Measurements from ENCODE around the gene FARP2. TPM values are rescaled to one million over a fixed set of nuclear protein-coding genes. Genes with fewer than 3 reads are reported as not detected.
A peak's percentile ranks its signal among the peaks of the same experiment; 100 is the strongest.
"Not testable (repeated sequence)": the region's sequence is repeated elsewhere in the genome, so short reads cannot be mapped to it uniquely, and the experiment has no call there.

The FARP2 gene
- total RNA-seq, 1 donor from 2014 or later = 18.6 TPM

DNA sequence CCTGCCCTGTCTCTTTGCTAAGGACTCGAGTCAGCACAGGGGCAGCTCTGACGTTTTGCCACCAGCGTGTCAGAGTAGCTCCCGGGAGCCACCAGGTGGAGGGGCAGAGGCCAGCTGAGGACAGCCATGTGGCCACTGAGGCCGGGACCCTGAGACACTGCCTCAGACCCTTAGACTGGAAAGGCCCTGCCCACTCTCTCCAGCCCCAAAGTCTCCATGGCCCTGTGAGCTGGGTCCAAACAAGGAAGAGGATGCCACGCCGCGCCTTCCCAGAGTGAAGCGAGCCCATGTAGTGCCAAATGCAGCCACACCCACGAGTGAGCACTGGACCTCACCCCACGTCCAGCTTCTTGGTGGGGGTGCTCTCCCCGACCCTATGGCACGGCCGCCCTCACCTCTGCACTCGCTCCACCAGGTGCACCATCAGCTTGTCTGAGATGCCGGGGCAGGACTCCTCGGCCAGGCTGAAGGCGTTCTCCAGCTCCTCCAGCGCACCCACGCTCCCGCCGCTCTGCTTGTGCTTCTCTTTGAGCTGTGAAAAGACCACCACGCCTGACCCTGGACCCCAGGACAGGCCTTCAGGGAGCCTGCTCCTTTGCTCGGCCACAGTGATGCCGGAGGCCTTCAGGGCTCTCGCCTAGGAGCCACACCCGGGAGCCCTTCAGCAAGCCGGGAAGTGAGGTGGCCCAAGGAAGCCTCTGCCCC lies 140.1 kb downstream of the FARP2 start:
- intact Hi-C loops (cut with micrococcal nuclease) = no loop called here
- DNase-seq = no peak
- ATAC-seq = no peak

- DNase-seq (no peak), ATAC-seq (no peak)
These were observed 141.1 kb downstream of the FARP2 start for GRCh38 chr2:241496904-241497877.

DNA sequence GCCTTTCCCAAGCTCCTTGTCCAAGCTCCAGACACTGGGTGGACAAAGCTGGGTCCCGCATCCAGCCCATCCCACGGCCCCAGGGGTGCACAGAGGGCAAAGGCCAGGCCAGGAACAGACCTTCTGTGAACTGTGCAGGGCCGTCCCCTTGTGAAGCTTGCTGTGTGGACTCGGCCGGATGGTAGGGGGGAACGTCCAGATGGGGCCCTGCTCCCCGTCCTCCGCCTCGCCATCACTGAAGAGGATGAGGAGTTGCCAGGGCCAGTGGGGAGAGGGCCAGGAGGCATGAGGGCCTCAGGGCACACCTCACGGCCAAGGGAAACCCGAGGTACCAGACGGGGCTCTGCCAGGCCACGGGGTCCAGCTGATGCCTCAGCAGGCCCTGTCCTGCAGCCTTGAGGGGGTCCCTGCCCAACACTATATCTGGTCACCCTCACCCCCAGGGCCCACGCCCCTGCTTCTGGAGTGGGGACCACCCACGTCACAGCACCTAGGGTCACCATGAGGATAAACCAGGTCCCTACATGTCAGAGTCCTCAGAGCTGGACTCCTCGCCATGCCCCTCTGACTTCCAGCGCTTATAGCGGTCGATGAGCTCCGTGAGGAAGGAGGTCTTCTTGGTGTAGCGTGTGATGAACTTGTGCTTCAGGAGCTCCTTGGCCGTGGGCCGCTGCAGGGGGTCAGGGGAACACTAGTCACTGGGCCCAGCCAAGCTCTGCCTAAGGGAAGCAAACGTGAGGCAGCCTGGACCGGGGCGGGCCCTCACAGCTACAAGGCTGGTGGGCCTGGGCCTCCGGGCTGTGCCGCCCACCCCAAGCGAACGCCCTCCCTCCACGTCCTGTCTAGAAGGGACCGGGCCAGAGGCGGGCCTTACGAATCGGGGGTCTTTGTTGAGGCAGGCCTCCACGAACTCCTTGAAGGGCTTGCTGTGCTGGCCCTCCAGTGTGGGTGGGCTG lies 142.3 kb downstream of the FARP2 start:
- intact Hi-C loops (cut with micrococcal nuclease) = no loop called here
- ATAC-seq = no peak
- DNase-seq = no peak

More at GRCh38 chr2:241496904-241497877, 141.1 kb downstream of the FARP2 start:
- intact Hi-C loops (cut with micrococcal nuclease) = no loop called here

DNA sequence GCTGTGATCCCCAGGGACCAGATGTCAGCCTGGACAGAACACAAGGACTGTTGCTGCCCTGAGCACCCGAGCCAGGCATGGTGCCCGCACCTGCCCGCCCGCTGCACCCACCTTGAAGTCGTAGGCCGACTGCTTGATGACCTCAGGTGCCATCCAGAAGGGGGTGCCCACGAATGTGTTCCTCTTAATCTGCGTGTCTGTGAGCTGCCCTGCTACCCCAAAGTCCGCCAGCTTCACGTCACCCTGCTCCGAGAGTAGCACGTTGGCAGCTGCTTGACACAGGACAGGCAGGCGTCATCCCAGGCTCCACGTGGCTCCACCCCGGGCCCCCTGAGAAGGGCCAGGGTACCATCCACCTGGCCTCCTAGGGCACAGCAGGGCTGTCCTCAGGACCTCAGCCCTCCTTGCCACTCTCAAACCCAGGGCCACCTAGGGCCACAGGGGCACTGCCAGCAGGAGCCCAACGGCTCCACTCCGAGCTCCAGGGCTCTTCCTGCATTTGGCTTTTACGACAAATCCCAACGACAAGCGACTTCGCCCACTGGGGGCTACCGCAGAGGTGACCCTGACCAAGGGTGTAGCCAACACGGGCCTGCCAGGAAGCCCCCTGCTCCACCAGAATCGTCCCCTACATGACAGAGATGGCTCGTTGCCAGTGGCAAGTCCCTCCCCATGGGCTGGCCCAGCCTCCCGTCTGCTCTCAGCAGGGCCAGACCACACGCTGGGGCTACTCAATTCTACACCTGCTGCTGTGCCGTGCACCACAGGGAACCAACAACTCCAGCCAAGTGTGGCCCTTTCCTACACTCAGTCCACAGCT lies 143.3 kb downstream of the FARP2 start:
- ATAC-seq (no peak), DNase-seq (no peak)
- intact Hi-C loops (cut with micrococcal nuclease) = no loop called here

DNA sequence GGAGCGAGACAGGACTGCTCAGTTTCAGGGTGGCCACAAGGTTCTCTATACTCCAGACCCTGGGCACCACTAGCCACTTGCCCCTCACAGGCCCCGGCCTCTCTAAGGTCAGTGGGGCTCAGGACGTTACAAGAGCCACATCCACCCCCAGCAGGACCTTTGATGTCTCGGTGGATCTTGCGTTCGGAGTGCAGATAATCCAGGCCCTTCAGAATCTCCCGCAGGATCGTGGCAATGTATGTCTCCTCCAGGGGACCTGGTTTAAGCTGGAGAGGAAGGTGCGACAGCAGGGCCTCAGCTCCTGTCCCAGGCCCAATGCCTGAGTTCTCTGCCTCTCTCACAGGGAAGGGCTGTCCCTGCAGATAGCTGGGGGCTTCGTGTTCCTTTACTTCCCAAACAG lies 143.9 kb downstream of the FARP2 start:
- no peak for ATAC-seq
- intact Hi-C loops (cut with micrococcal nuclease) = no loop called here
- DNase-seq = no peak

GRCh38 chr2:241500431-241500975 lies 144.4 kb downstream of the FARP2 start:
- intact Hi-C loops (cut with micrococcal nuclease) = no loop called here
- DNase-seq (no peak), ATAC-seq (no peak)

GRCh38 chr2:241501099-241501541 lies 145.0 kb downstream of the FARP2 start:
- intact Hi-C loops (cut with micrococcal nuclease) = no loop called here
- no peak for ATAC-seq
- no peak for DNase-seq

GRCh38 chr2:241501551-241501950 lies 145.5 kb downstream of the FARP2 start:
- ATAC-seq (no peak), DNase-seq (no peak)
- intact Hi-C loops (cut with micrococcal nuclease) = no loop called here

DNA sequence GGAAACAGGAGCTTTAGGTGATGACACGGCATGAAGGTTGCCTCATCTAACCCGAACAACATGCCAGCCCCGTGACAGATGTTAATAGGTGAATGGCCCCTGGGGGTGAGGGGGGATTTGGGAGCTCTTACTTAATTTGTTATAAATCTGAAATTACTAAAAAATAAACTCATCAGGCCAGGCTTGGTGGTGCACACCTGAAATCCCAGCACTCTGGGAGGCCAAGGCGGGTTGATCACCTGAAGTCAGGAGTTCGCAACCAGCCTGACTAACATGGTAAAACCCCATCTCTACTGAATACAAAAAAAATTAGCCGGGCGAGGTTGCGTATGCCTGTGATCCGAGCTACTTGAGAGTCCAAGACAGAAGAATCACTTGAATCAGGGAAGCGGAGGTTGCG lies 146.2 kb downstream of the FARP2 start:
- DNase-seq = no peak
- ATAC-seq = no peak
- intact Hi-C loops (cut with micrococcal nuclease) = no loop called here

GRCh38 chr2:241503776-241504392 lies 147.8 kb downstream of the FARP2 start:
- intact Hi-C loops (cut with micrococcal nuclease) = no loop called here
- no peak for ATAC-seq
- DNase-seq = no peak

DNA sequence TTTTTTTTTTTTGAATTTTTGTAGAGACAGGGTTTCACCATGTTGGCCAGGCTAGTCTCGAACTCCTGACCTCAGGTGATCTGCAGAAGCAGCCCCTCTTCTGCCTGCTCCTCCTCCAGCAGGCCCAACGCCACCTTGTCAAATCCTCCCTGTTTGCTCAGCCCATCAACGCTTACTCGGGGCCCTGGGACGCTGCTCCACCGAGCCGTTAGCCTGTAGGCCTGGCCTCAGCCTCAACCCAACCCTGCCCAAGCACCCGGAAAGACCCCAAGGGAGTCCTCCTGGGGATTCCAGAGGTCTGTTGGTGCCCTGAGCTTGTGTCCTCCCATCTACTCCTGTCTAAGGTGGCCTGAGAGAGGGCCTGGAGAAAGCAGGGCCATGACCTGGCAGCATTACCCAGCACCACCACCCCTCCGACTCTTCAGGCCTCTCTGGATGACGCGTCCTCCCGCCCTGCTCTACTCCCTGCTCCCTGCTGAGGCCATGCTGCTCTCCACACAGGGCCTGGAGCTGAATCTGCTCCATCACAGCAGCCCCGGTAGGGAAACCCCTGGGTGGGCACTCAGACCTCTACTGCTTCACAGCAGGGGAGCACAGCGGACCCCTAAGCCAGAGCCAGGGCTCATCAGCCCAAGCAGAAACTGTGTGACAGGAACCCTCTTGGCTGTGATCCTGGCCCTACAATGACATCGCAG lies 149.1 kb downstream of the FARP2 start:
- DNase-seq = no peak
- ATAC-seq = no peak
- intact Hi-C loops (cut with micrococcal nuclease) = no loop called here

DNA sequence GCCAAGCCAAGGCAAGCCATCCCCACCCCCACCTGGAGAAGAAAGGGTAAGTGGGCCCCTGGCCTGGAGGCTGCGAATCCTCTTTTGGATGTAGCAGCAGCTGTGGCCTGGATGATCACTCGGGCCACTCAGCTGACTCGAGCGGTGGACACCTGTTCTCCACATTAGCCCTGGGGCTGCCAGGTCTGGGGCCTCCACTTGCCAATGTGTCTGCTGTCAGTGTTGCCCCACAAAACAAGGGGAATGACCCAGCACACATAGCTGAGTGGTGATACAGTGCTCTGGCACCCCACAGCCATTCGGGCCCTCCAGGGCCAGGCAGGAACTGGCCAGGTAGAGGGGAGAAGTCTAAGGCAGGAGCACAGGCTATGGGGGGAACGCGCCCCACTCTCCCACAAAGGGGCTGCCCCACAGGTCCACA lies 149.7 kb downstream of the FARP2 start:
- intact Hi-C loops (cut with micrococcal nuclease) = no loop called here
- ATAC-seq (no peak), DNase-seq (no peak)

DNA sequence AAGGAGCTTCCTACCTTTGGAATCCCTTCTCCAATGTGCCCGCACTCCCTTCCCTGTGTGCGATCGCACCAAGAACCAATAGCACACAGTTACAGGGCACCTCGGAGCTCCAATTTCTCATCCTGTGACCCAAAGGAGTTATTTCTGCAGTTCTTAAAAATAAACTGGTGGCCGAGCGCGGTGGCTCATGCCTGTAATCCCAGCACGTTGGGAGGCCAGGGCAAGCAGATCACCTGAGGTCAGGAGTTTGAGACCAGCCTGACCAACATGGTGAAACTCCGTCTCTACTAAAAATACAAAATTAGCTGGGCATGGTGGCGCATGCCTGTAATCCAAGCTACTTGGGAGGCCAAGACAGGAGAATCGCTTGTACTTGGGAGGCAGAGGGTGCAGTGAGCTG lies 150.2 kb downstream of the FARP2 start:
- DNase-seq; ATAC-seq; intact Hi-C loops (cut with micrococcal nuclease): not testable (repeated sequence)

GRCh38 chr2:241506793-241507429 lies 150.8 kb downstream of the FARP2 start:
- no peak for DNase-seq
- ATAC-seq = no peak

GRCh38 chr2:241507430-241508239 lies 151.6 kb downstream of the FARP2 start:
- ATAC-seq (peak; percentile 44), DNase-seq (no peak)
- intact Hi-C loops (cut with micrococcal nuclease) = no loop called here

More at GRCh38 chr2:241506793-241507429, 150.8 kb downstream of the FARP2 start:
- intact Hi-C loops (cut with micrococcal nuclease) = no loop called here
